Measurements from ENCODE around the gene SLC12A7. TPM values are rescaled to one million over a fixed set of nuclear protein-coding genes. Genes with fewer than 3 reads are reported as not detected.
A peak's percentile ranks its signal among the peaks of the same experiment; 100 is the strongest.

Gene SLC12A7
- total and polyA plus RNA-seq, 9 donors = 5.9 to 33.9 (median 23.0) TPM

DNA sequence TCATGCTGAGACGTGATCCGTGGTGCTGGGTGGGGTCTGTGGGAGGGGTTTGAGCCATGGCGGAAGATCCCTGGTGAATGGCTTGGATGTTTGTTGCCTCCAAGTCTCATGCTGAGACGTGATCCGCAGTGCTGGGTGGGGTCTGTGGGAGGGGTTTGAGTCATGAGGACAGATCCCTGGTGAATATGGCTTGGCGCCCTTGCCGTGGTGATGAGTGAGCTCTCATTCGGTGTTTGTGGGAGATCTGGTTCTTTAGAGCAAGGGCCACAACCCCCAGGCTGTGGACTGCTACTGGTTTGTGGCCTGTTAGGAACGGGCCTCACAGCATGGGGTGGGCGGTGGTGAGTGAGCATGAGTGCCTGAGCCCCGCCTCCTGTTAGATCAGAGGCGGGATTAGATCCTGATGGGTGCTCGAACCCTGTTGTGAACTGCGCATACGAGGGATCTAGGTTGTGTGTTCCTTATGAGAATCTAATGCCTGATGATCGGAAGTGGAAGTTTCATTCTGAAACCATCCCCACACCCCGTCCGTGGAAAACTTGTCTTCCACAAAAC, 72.1 kb downstream of the SLC12A7 start:
- Histone ChIP-seq H3K36me3 (no peaks in the 10 kb centered on the region), H3K4me3 (no peak overlapping the region), H3K9me3 (no peaks in the 10 kb centered on the region), H3K27me3 (no peaks in the 10 kb centered on the region), H3K27ac (no peak overlapping the region), H3K4me1 (ENCODE audit: insufficient read depth) (no peaks in the 10 kb centered on the region)
- TF ChIP-seq, protein P1, sequence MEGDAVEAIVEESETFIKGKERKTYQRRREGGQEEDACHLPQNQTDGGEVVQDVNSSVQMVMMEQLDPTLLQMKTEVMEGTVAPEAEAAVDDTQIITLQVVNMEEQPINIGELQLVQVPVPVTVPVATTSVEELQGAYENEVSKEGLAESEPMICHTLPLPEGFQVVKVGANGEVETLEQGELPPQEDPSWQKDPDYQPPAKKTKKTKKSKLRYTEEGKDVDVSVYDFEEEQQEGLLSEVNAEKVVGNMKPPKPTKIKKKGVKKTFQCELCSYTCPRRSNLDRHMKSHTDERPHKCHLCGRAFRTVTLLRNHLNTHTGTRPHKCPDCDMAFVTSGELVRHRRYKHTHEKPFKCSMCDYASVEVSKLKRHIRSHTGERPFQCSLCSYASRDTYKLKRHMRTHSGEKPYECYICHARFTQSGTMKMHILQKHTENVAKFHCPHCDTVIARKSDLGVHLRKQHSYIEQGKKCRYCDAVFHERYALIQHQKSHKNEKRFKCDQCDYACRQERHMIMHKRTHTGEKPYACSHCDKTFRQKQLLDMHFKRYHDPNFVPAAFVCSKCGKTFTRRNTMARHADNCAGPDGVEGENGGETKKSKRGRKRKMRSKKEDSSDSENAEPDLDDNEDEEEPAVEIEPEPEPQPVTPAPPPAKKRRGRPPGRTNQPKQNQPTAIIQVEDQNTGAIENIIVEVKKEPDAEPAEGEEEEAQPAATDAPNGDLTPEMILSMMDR (IDR thresholded peaks at IDR 0.05) = no peak
- TF ChIP-seq EP300 (IDR thresholded peaks at IDR 0.05) (no peak), POLR2A (IDR thresholded peaks at IDR 0.05) (no peak)
- intact Hi-C loops (cut with DNase I) = no loop called here
- peak in 1 of 5 donors; percentile 7 for DNase-seq
- 86 to 94% (median 92%) methylated on average over 17 to 18 of the region's 18 CpGs for WGBS, 3 donors

- H3K27ac ChIP-seq = no peak overlapping the region
- no peaks in the 10 kb centered on the region for H3K4me1 ChIP-seq (ENCODE audit: insufficient read depth)
- H3K27me3 ChIP-seq = no peaks in the 10 kb centered on the region
- DNase-seq = peak in 1 of 5 donors; percentile 6
- 79 to 91% (median 85%) methylated on average over 16 of the region's 16 CpGs for WGBS, 3 donors
- no peaks in the 10 kb centered on the region for H3K36me3 ChIP-seq
- no peak overlapping the region for H3K4me3 ChIP-seq
- intact Hi-C loops (cut with DNase I) = no loop called here
- TF ChIP-seq POLR2A (IDR thresholded peaks at IDR 0.05) = no peak
- TF ChIP-seq, protein P1 (IDR thresholded peaks at IDR 0.05) = no peak
- TF ChIP-seq EP300 (IDR thresholded peaks at IDR 0.05) = no peak
- H3K9me3 ChIP-seq = no peaks in the 10 kb centered on the region
These were observed 72.7 kb downstream of the SLC12A7 start for GRCh38 chr5:1039210-1039548.

DNA sequence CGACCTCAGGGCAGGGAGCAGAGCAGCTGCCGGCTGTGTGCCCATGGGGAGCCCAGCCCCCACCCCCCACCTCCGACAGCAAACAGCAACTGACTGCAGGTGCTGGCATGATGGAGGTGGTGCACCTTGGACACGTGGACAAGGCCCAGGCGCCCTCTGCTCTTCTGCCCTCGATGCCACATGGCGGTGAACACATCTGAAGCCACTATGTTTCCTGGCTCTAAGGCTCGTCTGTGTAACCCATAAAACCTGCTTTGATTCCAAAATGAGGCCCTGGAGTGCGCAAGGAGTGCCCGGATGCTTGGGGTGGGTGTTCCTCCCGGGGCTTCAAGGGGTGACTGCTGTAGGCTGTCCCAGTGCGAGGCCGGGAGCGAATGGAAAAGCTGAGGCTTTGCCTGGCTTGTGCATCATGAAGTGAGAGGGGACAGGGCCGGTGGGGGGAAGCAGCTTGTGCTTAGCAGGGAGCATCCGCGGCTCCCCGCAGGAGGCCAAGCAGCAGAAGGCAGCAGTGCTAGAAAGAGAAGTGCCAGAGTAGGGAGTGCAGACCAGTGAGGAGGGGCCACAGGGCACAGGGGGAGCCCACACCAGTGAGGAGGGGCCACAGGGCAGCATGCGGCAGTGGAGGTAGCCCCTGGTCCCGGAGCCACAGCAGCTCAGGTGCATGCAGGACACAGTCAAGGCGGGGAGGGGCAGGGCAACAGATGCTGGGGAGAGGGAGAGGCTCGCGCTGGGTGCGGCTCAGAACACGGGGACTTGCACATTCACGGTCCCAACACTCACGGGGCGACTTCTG, 73.2 kb downstream of the SLC12A7 start:
- no peaks in the 10 kb centered on the region for H3K9me3 ChIP-seq
- no peak overlapping the region for H3K27ac ChIP-seq
- TF ChIP-seq, protein P1 (IDR thresholded peaks at IDR 0.05) = no peak
- TF ChIP-seq POLR2A (IDR thresholded peaks at IDR 0.05) (no peak), EP300 (IDR thresholded peaks at IDR 0.05) (no peak)
- no peaks in the 10 kb centered on the region for H3K27me3 ChIP-seq
- intact Hi-C loops (cut with DNase I) = no loop called here
- no peaks in the 10 kb centered on the region for H3K36me3 ChIP-seq
- H3K4me3 ChIP-seq = no peak overlapping the region
- no peaks in the 10 kb centered on the region for H3K4me1 ChIP-seq (ENCODE audit: insufficient read depth)
- peak in 1 of 5 donors; percentile 11 for DNase-seq
- 83 to 88% (median 84%) methylated on average over 28 of the region's 28 CpGs for WGBS, 3 donors

- Histone ChIP-seq H3K4me3 (no peak overlapping the region), H3K9me3 (no peaks in the 10 kb centered on the region), H3K27me3 (no peaks in the 10 kb centered on the region), H3K36me3 (no peaks in the 10 kb centered on the region), H3K27ac (no peak overlapping the region), H3K4me1 (ENCODE audit: insufficient read depth) (no peaks in the 10 kb centered on the region)
- DNase-seq = peak in 1 of 5 donors; percentile 11
- WGBS, 3 donors = 93 to 95% (median 94%) methylated on average over 31 to 43 of the region's 43 CpGs
- no peak for TF ChIP-seq EP300 (IDR thresholded peaks at IDR 0.05)
- TF ChIP-seq, protein P1 (IDR thresholded peaks at IDR 0.05) = no peak
- no peak for TF ChIP-seq POLR2A (IDR thresholded peaks at IDR 0.05)
- intact Hi-C loops (cut with DNase I) = no loop called here
These were observed 74.0 kb downstream of the SLC12A7 start for GRCh38 chr5:1037671-1038416.

Measured in ovary (tissue), 9 donors.